GM12878 (cell line): ENCODE measurements around the gene ANKRD11. TPM values are rescaled to one million over a fixed set of nuclear protein-coding genes. Genes with fewer than 3 reads are reported as not detected.

ENCODE experiments used
- ATAC-seq: fragments of 200-7000 bp; cut with Tn5 transposase; 3 replicates; pipeline ENCODE4 v1.9.1; 2020; ENCODE audit warnings: mild to moderate bottlenecking, moderate library complexity
- BruUV-seq: library from RNA; stranded (reverse); fragments of 400-500 nt; replicated peaks from 2 replicates; lab custom pipeline; 2021; lab: Mats Ljungman, UMichigan
- CTCF ChIA-PET: fragments of 300-600 bp; sonication (Branson Sonifier 250); formaldehyde crosslinking; extraction: SDS; loops from one replicate; lab custom pipeline; 2021; ENCODE audit warnings: inconsistent platforms; lab: Yijun Ruan, JAX
- POLR2A ChIA-PET: fragments of 350-600 bp; formaldehyde crosslinking; extraction: SDS; loops from one replicate; lab custom pipeline; 2021; ENCODE audit warnings: inconsistent platforms; lab: Charles Lee
- RAD21 ChIA-PET: fragments of 300-600 bp; sonication (Branson Sonifier 250); formaldehyde crosslinking; loops from one replicate; lab custom pipeline; 2023; ENCODE audit warnings: antibody characterized with exemption; ENCODE audit not compliant: unreplicated experiment; lab: Charles Lee
- SMC1A ChIA-PET: fragments of 300-600 bp; sonication (Branson Sonifier 250); formaldehyde crosslinking; loops from one replicate; lab custom pipeline; 2023; ENCODE audit not compliant: unreplicated experiment, uncharacterized antibody; lab: Charles Lee
- DNase-seq: peaks from one replicate; pipeline ENCODE4 v3.0.0-alpha.2; 2011; ENCODE audit warnings: low read depth, low spot score
- FAIRE-seq: peaks from 3 replicates; lab custom pipeline; 2011; peaks lifted over from hg19 to GRCh38; lab: Jason Lieb, UNC
- H2AFZ ChIP-seq: 2 replicates; pipeline ENCODE4 v1.6.0; 2011; ENCODE audit warnings: low read depth, low read length, control low read depth; ENCODE audit not compliant: control insufficient read depth
- H3K27ac ChIP-seq: 2 replicates; pipeline ENCODE4 v1.5.1; 2011; ENCODE audit warnings: control low read depth; ENCODE audit not compliant: control insufficient read depth, insufficient read depth
- H3K27me3 ChIP-seq, 2 experiments: replicated peaks in 1 of 2; 2 replicates each; pipeline versions ENCODE4 v1.6.0 to v1.6.1; 2011; ENCODE audit warnings: low read length in 1 of 2; ENCODE audit not compliant: control insufficient read depth in 2 of 2, insufficient read depth in 2 of 2
- H3K36me3 ChIP-seq, 2 experiments: 2 replicates each; pipeline ENCODE4 v1.5.1; 2011; ENCODE audit warnings: low read length in 1 of 2; ENCODE audit not compliant: control insufficient read depth in 2 of 2, insufficient read depth in 2 of 2
- H3K4me1 ChIP-seq: 2 replicates; pipeline ENCODE4 v1.6.1; 2011; ENCODE audit warnings: mild to moderate bottlenecking, low read length, moderate library complexity, mixed read lengths; ENCODE audit not compliant: control insufficient read depth, insufficient read depth
- H3K4me2 ChIP-seq: 2 replicates; pipeline ENCODE4 v1.6.0; 2011; ENCODE audit warnings: control low read depth; ENCODE audit not compliant: control insufficient read depth, insufficient read depth
- H3K4me3 ChIP-seq: fragments of 200-600 bp; sonication (generic); 2 replicates; pipeline ENCODE4 v1.5.1; 2016
- H3K79me2 ChIP-seq: 2 replicates; pipeline ENCODE4 v1.6.0; 2011; ENCODE audit warnings: low read length; ENCODE audit not compliant: control insufficient read depth, insufficient read depth
- H3K9ac ChIP-seq: 2 replicates; pipeline ENCODE4 v1.8.0; 2011; ENCODE audit warnings: low read length, control low read depth, mixed read lengths; ENCODE audit not compliant: control insufficient read depth, insufficient read depth
- H3K9me3 ChIP-seq: replicated peaks from 3 replicates; pipeline ENCODE4 v1.5.1; 2011; ENCODE audit warnings: mild to moderate bottlenecking, low read length; ENCODE audit not compliant: control insufficient read depth, insufficient read depth
- H4K20me1 ChIP-seq: 2 replicates; pipeline ENCODE4 v1.6.0; 2011; ENCODE audit not compliant: control insufficient read depth, insufficient read depth
- BACH1 ChIP-seq: fragments of 450-650 bp; IDR thresholded peaks from 2 replicates; pipeline ENCODE4 v1.6.1; 2017; ENCODE audit warnings: mild to moderate bottlenecking, borderline replicate concordance
- BMI1 ChIP-seq: fragments of 450-650 bp; IDR thresholded peaks from 2 replicates; pipeline ENCODE4 v1.6.1; 2016; ENCODE audit warnings: mild to moderate bottlenecking, moderate library complexity, borderline replicate concordance
- CBFB ChIP-seq: IDR thresholded peaks from 2 replicates; pipeline ENCODE4 v1.6.1; 2016; ENCODE audit warnings: antibody characterized with exemption, low read depth
- CBX3 ChIP-seq: fragments of 200-600 bp; sonication (generic); IDR thresholded peaks from 2 replicates; pipeline ENCODE4 v1.6.1; 2016; ENCODE audit warnings: low read depth, borderline replicate concordance
- CHD2 ChIP-seq: IDR thresholded peaks from 2 replicates; pipeline ENCODE4 v1.6.1; 2011; ENCODE audit warnings: low read depth, low read length, improper control_type of control experiment, borderline replicate concordance
- CREM ChIP-seq: IDR thresholded peaks from 2 replicates; pipeline ENCODE4 v1.6.1; 2014; ENCODE audit warnings: antibody characterized with exemption, low read depth
- FOXM1 ChIP-seq: IDR thresholded peaks from 2 replicates; pipeline ENCODE4 v1.6.1; 2012; ENCODE audit warnings: low read depth, mild to moderate bottlenecking, inconsistent platforms, low read length, moderate library complexity
- NFXL1 ChIP-seq: fragments of 450-650 bp; IDR thresholded peaks from 2 replicates; pipeline ENCODE4 v1.6.1; 2017; ENCODE audit warnings: antibody characterized with exemption, mild to moderate bottlenecking, borderline replicate concordance
- RELA ChIP-seq: fragments of 450-650 bp; IDR thresholded peaks from 2 replicates; pipeline ENCODE4 v1.8.0; 2014; ENCODE audit warnings: borderline replicate concordance; ENCODE audit not compliant: partially characterized antibody
- SMARCA5 ChIP-seq: fragments of 450-650 bp; IDR thresholded peaks from 2 replicates; pipeline ENCODE4 v1.6.1; 2017; ENCODE audit warnings: mild to moderate bottlenecking
- SP1 ChIP-seq: IDR thresholded peaks from one replicate; pipeline ENCODE4 v1.6.1; 2011; ENCODE audit warnings: low read depth, low read length
- ZNF24 ChIP-seq: fragments of 450-650 bp; IDR thresholded peaks from 2 replicates; pipeline ENCODE4 v1.6.1; 2017; ENCODE audit warnings: antibody characterized with exemption, mild to moderate bottlenecking
- ZSCAN29 ChIP-seq: fragments of 450-650 bp; IDR thresholded peaks from 2 replicates; pipeline ENCODE4 v1.6.1; 2017; ENCODE audit warnings: mild to moderate bottlenecking, moderate library complexity
- WGBS: methylation state at CpG from one replicate; pipeline ENCODE4 v1.1.6; 2016; ENCODE audit warnings: low lambda C conversion rate; ENCODE audit not compliant: insufficient replicate concordance, insufficient coverage; ENCODE audit errors: missing lambda C conversion rate; 5-methylcytosine and 5-hydroxymethylcytosine counted together
- in situ Hi-C: fragments of 300-500 bp; cut with MboI; formaldehyde crosslinking; loops from 9 replicates; pipeline ENCODE4 v1.14.3; 2018; ENCODE audit warnings: mixed read lengths
- intact Hi-C: fragments of 100-400 bp; cut with micrococcal nuclease; formaldehyde crosslinking; loops from one replicate; pipeline ENCODE4 v1.14.2; 2022; ENCODE audit not compliant: unreplicated experiment
- polyA plus RNA-seq, 11 experiments: library from polyadenylated mRNA; depleted of rRNA in 4 of 11; unstranded in 6 of 11; stranded (reverse) in 5 of 11; fragments of >200 nt; fragmentation: Nextera tagmentation in 4 of 11; fragmentation: Illumina TruSeq in 1 of 11; extraction: Ambion mirVana in 4 of 11; extraction: Trizol in 1 of 11; gene quantifications; 1 replicate in 1 of 11; 2 replicates in 10 of 11; pipeline versions ENCODE4 v1.2.1 to v1.2.3, GENCODE V29; 2011 to 2016; ENCODE audit warnings: inconsistent platforms in 2 of 11, missing spikeins in 2 of 11, low read depth in 1 of 11
- total RNA-seq, 4 experiments: library from RNA; depleted of rRNA in 3 of 4; stranded (reverse); fragments of >200 nt in 3 of 4; fragmentation: Illumina TruSeq in 1 of 4; extraction: Trizol in 1 of 4; gene quantifications; 2 replicates each; pipeline versions ENCODE4 v1.2.1 to v1.2.3, GENCODE V29; 2013 to 2021
- TF ChIP-seq, protein P1 (sequence below): fragments of 450-650 bp; IDR thresholded peaks from 2 replicates; pipeline ENCODE4 v1.6.1; 2018; ENCODE audit warnings: borderline replicate concordance, mild to moderate bottlenecking; ENCODE audit not compliant: partially characterized antibody
- TF ChIP-seq, protein P2 (sequence below): fragments of 150-350 bp; IDR thresholded peaks from 2 replicates; pipeline ENCODE4 v1.6.1; 2016; ENCODE audit warnings: low read depth, low read length
- TF ChIP-seq, protein P3 (sequence below): IDR thresholded peaks from 2 replicates; pipeline ENCODE4 v1.6.1; 2011; ENCODE audit warnings: borderline replicate concordance, low read depth, mild to moderate bottlenecking, moderate library complexity, mixed read lengths, low read length; ENCODE audit not compliant: insufficient read depth; ENCODE audit errors: extremely low read length

The ANKRD11 gene
- total and polyA plus RNA-seq, 10 of the 15 experiments (the other 5 are each of a cell fraction or from before 2014, with no cell fraction given) = 5.1 to 103 (median 27.4) TPM

DNA sequence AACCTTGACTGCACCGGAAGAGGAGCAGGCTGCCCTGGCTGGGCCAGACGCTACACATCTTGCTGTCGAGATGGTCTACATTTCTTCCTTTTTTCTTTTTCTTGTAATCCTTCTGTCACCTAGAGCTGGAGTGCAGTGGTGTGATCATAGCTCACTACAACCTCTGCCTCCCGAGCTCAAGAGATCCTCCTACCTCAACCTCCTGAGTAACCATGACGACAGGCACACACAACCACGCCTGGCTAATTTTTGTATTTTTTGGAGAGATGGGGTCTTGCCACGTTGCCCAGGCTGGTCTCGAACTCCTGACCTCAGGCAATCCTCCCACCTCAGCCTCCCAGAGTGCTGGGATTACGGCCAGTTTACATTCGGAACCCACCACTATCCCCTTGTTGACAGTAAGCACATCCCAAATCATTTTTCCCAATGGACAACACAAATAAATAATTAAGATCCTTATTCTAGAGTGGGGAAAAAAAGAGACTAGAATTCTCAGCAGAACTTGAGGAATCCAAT lies 79.0 kb downstream of the ANKRD11 start (continued):
- TF ChIP-seq, protein P1, sequence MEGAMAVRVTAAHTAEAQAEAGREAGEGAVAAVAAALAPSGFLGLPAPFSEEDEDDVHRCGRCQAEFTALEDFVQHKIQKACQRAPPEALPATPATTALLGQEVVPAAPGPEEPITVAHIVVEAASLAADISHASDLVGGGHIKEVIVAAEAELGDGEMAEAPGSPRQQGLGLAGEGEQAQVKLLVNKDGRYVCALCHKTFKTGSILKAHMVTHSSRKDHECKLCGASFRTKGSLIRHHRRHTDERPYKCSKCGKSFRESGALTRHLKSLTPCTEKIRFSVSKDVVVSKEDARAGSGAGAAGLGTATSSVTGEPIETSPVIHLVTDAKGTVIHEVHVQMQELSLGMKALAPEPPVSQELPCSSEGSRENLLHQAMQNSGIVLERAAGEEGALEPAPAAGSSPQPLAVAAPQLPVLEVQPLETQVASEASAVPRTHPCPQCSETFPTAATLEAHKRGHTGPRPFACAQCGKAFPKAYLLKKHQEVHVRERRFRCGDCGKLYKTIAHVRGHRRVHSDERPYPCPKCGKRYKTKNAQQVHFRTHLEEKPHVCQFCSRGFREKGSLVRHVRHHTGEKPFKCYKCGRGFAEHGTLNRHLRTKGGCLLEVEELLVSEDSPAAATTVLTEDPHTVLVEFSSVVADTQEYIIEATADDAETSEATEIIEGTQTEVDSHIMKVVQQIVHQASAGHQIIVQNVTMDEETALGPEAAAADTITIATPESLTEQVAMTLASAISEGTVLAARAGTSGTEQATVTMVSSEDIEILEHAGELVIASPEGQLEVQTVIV = no peak
- TF ChIP-seq CHD2 (no peak), BACH1 (no peak), BMI1 (no peak), SMARCA5 (no peak), FOXM1 (no peak)

DNA sequence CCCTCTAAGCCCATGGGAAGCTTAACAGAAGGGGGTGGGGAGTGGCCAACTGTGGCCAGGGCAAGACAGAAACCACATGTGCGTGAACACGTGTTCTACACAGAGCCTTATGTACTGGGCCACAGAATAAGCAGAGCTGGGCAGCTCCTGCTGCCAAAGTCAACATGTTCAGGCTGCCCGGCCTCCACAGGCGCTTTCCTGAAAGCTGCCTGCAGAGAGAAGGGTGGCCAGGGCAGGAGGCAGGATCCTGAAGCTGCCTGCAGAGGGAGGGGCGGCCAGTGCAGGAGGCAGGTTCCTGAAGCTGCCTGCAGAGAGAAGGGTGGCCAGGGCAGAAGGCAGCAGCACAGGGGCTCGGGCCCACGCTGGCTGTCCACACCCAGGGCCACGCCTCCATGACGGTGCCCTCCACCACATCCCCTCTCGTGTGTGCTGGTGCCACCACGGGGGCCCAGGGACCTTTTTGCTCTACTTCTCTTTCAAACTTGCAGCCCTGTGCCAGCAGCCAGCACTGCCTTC lies 79.5 kb downstream of the ANKRD11 start:
- ATAC-seq = peak; percentile 53
- Histone ChIP-seq H3K4me2 (no peak overlapping the region), H3K4me1 (peaks cover 17% of the 10 kb centered on the region), H3K4me3 (no peak overlapping the region), H3K79me2 (peaks cover 90% of the 10 kb centered on the region), H3K9ac (no peak overlapping the region), H3K9me3 (no peaks in the 10 kb centered on the region), H3K27me3 (no peaks in the 10 kb centered on the region), H3K36me3 (peaks cover 6 to 17% of the 10 kb centered on the region in 2 experiments; a peak in 3 of 4 replicates), H3K27ac (no peak overlapping the region; the same call in 1 of the 2 replicates), H4K20me1 (peaks cover 7% of the 10 kb centered on the region), H2AFZ (no peak overlapping the region)
- WGBS = 76% methylated on average over 11 of the region's 11 CpGs
- SMC1A ChIA-PET = interaction anchor here (1.3 kb wide), 1 partner anchor 11 kb away, joined by 3 read pairs; no protein-coding TSS in a partner anchor
- no peak for FAIRE-seq
- TSS peak; percentile 42 for BruUV-seq
- DNase-seq = no peak
- POLR2A ChIA-PET = no interaction called here
- in situ Hi-C loops = no loop called here
- RAD21 ChIA-PET = no interaction called here
- no peak for TF ChIP-seq CBX3
- no peak for TF ChIP-seq SP1
- TF ChIP-seq, protein P2, sequence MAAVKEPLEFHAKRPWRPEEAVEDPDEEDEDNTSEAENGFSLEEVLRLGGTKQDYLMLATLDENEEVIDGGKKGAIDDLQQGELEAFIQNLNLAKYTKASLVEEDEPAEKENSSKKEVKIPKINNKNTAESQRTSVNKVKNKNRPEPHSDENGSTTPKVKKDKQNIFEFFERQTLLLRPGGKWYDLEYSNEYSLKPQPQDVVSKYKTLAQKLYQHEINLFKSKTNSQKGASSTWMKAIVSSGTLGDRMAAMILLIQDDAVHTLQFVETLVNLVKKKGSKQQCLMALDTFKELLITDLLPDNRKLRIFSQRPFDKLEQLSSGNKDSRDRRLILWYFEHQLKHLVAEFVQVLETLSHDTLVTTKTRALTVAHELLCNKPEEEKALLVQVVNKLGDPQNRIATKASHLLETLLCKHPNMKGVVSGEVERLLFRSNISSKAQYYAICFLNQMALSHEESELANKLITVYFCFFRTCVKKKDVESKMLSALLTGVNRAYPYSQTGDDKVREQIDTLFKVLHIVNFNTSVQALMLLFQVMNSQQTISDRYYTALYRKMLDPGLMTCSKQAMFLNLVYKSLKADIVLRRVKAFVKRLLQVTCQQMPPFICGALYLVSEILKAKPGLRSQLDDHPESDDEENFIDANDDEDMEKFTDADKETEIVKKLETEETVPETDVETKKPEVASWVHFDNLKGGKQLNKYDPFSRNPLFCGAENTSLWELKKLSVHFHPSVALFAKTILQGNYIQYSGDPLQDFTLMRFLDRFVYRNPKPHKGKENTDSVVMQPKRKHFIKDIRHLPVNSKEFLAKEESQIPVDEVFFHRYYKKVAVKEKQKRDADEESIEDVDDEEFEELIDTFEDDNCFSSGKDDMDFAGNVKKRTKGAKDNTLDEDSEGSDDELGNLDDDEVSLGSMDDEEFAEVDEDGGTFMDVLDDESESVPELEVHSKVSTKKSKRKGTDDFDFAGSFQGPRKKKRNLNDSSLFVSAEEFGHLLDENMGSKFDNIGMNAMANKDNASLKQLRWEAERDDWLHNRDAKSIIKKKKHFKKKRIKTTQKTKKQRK = no peak
- TF ChIP-seq CREM = no peak
- no peak for TF ChIP-seq CBFB
- no peak for TF ChIP-seq ZSCAN29
- TF ChIP-seq, protein P3, sequence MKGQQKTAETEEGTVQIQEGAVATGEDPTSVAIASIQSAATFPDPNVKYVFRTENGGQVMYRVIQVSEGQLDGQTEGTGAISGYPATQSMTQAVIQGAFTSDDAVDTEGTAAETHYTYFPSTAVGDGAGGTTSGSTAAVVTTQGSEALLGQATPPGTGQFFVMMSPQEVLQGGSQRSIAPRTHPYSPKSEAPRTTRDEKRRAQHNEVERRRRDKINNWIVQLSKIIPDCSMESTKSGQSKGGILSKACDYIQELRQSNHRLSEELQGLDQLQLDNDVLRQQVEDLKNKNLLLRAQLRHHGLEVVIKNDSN = no peak
- TF ChIP-seq RELA = no peak
- TF ChIP-seq NFXL1 = no peak
- no peak for TF ChIP-seq ZNF24
- CTCF ChIA-PET = no interaction called here
- intact Hi-C loops = no loop called here
